Upper lobe of left lung (tissue), 4 donors: ENCODE results near the gene RIPK1.

Experiments
- CTCF ChIP-seq, 6 experiments: fragments of 450-650 bp in 4 of 6; fragments of 200-600 bp in 2 of 6; sonication (generic) in 2 of 6; IDR thresholded peaks; one replicate each; pipeline ENCODE4 v1.5.1; 2016 to 2019; ENCODE audit warnings: antibody characterized with exemption in 6 of 6
- EP300 ChIP-seq, 4 donors: sonication (generic); formaldehyde crosslinking; IDR thresholded peaks; one replicate each; pipeline ENCODE4 v1.5.1; 2017; ENCODE audit warnings: antibody characterized with exemption in 4 of 4, control low read depth in 2 of 4
- POLR2A ChIP-seq, 4 donors: fragments of 450-650 bp; IDR thresholded peaks; one replicate each; pipeline ENCODE4 v1.5.1; 2016 to 2017; ENCODE audit warnings: antibody characterized with exemption in 4 of 4, mild to moderate bottlenecking in 2 of 4
- POLR2AphosphoS5 ChIP-seq, 2 donors: sonication (generic); formaldehyde crosslinking; IDR thresholded peaks; one replicate each; pipeline ENCODE4 v1.5.1; 2017; ENCODE audit warnings: antibody characterized with exemption in 2 of 2

- TF ChIP-seq POLR2A (IDR thresholded peaks at IDR 0.05) (no peak), EP300 (IDR thresholded peaks at IDR 0.05) (no peak), CTCF (IDR thresholded peaks at IDR 0.05) (no peak), POLR2AphosphoS5 (IDR thresholded peaks at IDR 0.05) (no peak)
Measured at GRCh38 chr6:3131695-3132094, 63.4 kb downstream of the RIPK1 start.
